SJSA1 (cell line): ENCODE results near the gene PGRMC2. TPM values are rescaled to one million over a fixed set of nuclear protein-coding genes. Genes with fewer than 3 reads are reported as not detected.

Experiments used
- DNase-seq, 2 experiments: peaks; one replicate each; pipeline ENCODE4 v3.0.0-alpha.2; 2015 to 2020; ENCODE audit warnings: low spot score in 2 of 2, low read depth in 1 of 2
- H3K27ac ChIP-seq: fragments of 250-450 bp; sonication (Bioruptor Pico); 2 replicates; pipeline ENCODE4 v1.5.1; 2020; ENCODE audit warnings: mild to moderate bottlenecking, moderate library complexity
- H3K27me3 ChIP-seq: fragments of 250-450 bp; sonication (Bioruptor Pico); replicated peaks from 2 replicates; pipeline ENCODE4 v1.5.1; 2020; ENCODE audit warnings: mild to moderate bottlenecking, moderate library complexity
- H3K36me3 ChIP-seq: fragments of 250-450 bp; sonication (Bioruptor Pico); 2 replicates; pipeline ENCODE4 v1.5.1; 2020; ENCODE audit warnings: mild to moderate bottlenecking
- H3K4me1 ChIP-seq: fragments of 250-450 bp; sonication (Bioruptor Pico); replicated peaks from 2 replicates; pipeline ENCODE4 v1.6.1; 2021; ENCODE audit warnings: mild to moderate bottlenecking
- H3K4me3 ChIP-seq: fragments of 250-450 bp; sonication (Bioruptor Pico); 2 replicates; pipeline ENCODE4 v1.5.1; 2020; ENCODE audit warnings: mild to moderate bottlenecking
- H3K9me3 ChIP-seq: fragments of 250-450 bp; sonication (Bioruptor Pico); replicated peaks from 2 replicates; pipeline ENCODE4 v1.5.1; 2020; ENCODE audit warnings: mild to moderate bottlenecking
- total RNA-seq: library from RNA; depleted of rRNA; stranded (reverse); fragments of >200 nt; shearing (Covaris generic); gene quantifications from 2 replicates; pipeline ENCODE4 v1.2.3, GENCODE V29; 2014; rRNA removed

The PGRMC2 gene
- total RNA-seq = 18.1 and 36.5 TPM in 2 replicates

- peak; percentile 39 to 47 for DNase-seq
- peak within 1 kb of the TSS; percentile 81 for H3K27ac ChIP-seq
- no peaks in the 10 kb centered on the region for H3K27me3 ChIP-seq
- peaks cover 13% of the 10 kb centered on the region for H3K4me1 ChIP-seq
- H3K4me3 ChIP-seq = peak within 1 kb of the TSS; percentile 65
- H3K9me3 ChIP-seq = no peaks in the 10 kb centered on the region
- peaks cover 38% of the 10 kb centered on the region for H3K36me3 ChIP-seq
Measured at GRCh38 chr4:128287141-128287870, at the start of gene PGRMC2. PGRMC2 (minus strand) TSS chr4:128287813; CDS start chr4:128287790, 23 bp downstream.

- H3K9me3 ChIP-seq = no peaks in the 10 kb centered on the region
- no peak overlapping the region for H3K27ac ChIP-seq
- no peaks in the 10 kb centered on the region for H3K36me3 ChIP-seq
- no peak overlapping the region for H3K4me3 ChIP-seq
- H3K4me1 ChIP-seq = peaks cover 37% of the 10 kb centered on the region
- H3K27me3 ChIP-seq = no peaks in the 10 kb centered on the region
- DNase-seq = no peak
Measured at GRCh38 chr4:128335541-128335940, 47.9 kb upstream of the PGRMC2 start.

GRCh38 chr4:128334256-128334655 lies 46.6 kb upstream of the PGRMC2 start:
- Histone ChIP-seq H3K27ac (no peak overlapping the region), H3K9me3 (no peaks in the 10 kb centered on the region), H3K27me3 (no peaks in the 10 kb centered on the region), H3K4me3 (no peak overlapping the region), H3K4me1 (peaks cover 27% of the 10 kb centered on the region), H3K36me3 (no peaks in the 10 kb centered on the region)
- no peak for DNase-seq

GRCh38 chr4:128333309-128334018 lies 45.9 kb upstream of the PGRMC2 start:
- H3K4me1 ChIP-seq = peaks cover 20% of the 10 kb centered on the region
- no peak for DNase-seq
- H3K27ac ChIP-seq = no peak overlapping the region
- H3K36me3 ChIP-seq = no peaks in the 10 kb centered on the region
- no peaks in the 10 kb centered on the region for H3K9me3 ChIP-seq
- H3K4me3 ChIP-seq = no peak overlapping the region
- no peaks in the 10 kb centered on the region for H3K27me3 ChIP-seq

- DNase-seq = no peak
- H3K27ac ChIP-seq = no peak overlapping the region
- no peaks in the 10 kb centered on the region for H3K9me3 ChIP-seq
- no peaks in the 10 kb centered on the region for H3K27me3 ChIP-seq
- H3K4me1 ChIP-seq = peaks cover 10% of the 10 kb centered on the region
- no peaks in the 10 kb centered on the region for H3K36me3 ChIP-seq
- no peak overlapping the region for H3K4me3 ChIP-seq
Measured at GRCh38 chr4:128332081-128332480, 44.5 kb upstream of the PGRMC2 start.

- peaks cover 10% of the 10 kb centered on the region for H3K4me1 ChIP-seq
- no peaks in the 10 kb centered on the region for H3K9me3 ChIP-seq
- H3K36me3 ChIP-seq = no peaks in the 10 kb centered on the region
- no peak overlapping the region for H3K4me3 ChIP-seq
- H3K27ac ChIP-seq = no peak overlapping the region
- DNase-seq = no peak
- no peaks in the 10 kb centered on the region for H3K27me3 ChIP-seq
Measured at GRCh38 chr4:128329638-128330037, 42.0 kb upstream of the PGRMC2 start.

- no peak overlapping the region for H3K27ac ChIP-seq
- no peak overlapping the region for H3K4me3 ChIP-seq
- H3K27me3 ChIP-seq = no peaks in the 10 kb centered on the region
- no peaks in the 10 kb centered on the region for H3K9me3 ChIP-seq
- peaks cover 20% of the 10 kb centered on the region for H3K4me1 ChIP-seq
- H3K36me3 ChIP-seq = no peaks in the 10 kb centered on the region
- DNase-seq = no peak
Measured at GRCh38 chr4:128328106-128328505, 40.5 kb upstream of the PGRMC2 start.

GRCh38 chr4:128323401-128323800 lies 35.8 kb upstream of the PGRMC2 start:
- DNase-seq = no peak
- H3K9me3 ChIP-seq = no peaks in the 10 kb centered on the region
- no peaks in the 10 kb centered on the region for H3K27me3 ChIP-seq
- peaks cover 45% of the 10 kb centered on the region for H3K4me1 ChIP-seq
- no peak overlapping the region for H3K4me3 ChIP-seq
- peak overlapping the region; percentile 98 for H3K27ac ChIP-seq
- H3K36me3 ChIP-seq = no peaks in the 10 kb centered on the region

- H3K9me3 ChIP-seq = no peaks in the 10 kb centered on the region
- no peaks in the 10 kb centered on the region for H3K36me3 ChIP-seq
- no peak overlapping the region for H3K4me3 ChIP-seq
- peaks cover 45% of the 10 kb centered on the region for H3K4me1 ChIP-seq
- DNase-seq = peak; percentile 83
- no peaks in the 10 kb centered on the region for H3K27me3 ChIP-seq
- peak overlapping the region; percentile 98 for H3K27ac ChIP-seq
Measured at GRCh38 chr4:128322986-128323385, 35.4 kb upstream of the PGRMC2 start.

GRCh38 chr4:128322311-128322710 lies 34.7 kb upstream of the PGRMC2 start:
- Histone ChIP-seq H3K27me3 (no peaks in the 10 kb centered on the region), H3K4me1 (peaks cover 45% of the 10 kb centered on the region), H3K9me3 (no peaks in the 10 kb centered on the region), H3K4me3 (no peak overlapping the region), H3K36me3 (no peaks in the 10 kb centered on the region), H3K27ac (peak overlapping the region; percentile 98)
- DNase-seq = peak in 1 of 2 experiments; percentile 86

- H3K27ac ChIP-seq = peak overlapping the region; percentile 98
- no peaks in the 10 kb centered on the region for H3K27me3 ChIP-seq
- no peak overlapping the region for H3K4me3 ChIP-seq
- H3K9me3 ChIP-seq = no peaks in the 10 kb centered on the region
- DNase-seq = no peak
- H3K4me1 ChIP-seq = peaks cover 51% of the 10 kb centered on the region
- no peaks in the 10 kb centered on the region for H3K36me3 ChIP-seq
Measured at GRCh38 chr4:128320656-128321055, 33.0 kb upstream of the PGRMC2 start.

GRCh38 chr4:128315756-128316520 lies 28.3 kb upstream of the PGRMC2 start:
- Histone ChIP-seq H3K4me3 (no peak overlapping the region), H3K36me3 (no peaks in the 10 kb centered on the region), H3K9me3 (no peaks in the 10 kb centered on the region), H3K4me1 (peaks cover 29% of the 10 kb centered on the region), H3K27ac (no peak overlapping the region), H3K27me3 (no peaks in the 10 kb centered on the region)
- DNase-seq = no peak

GRCh38 chr4:128311659-128312403 lies 24.2 kb upstream of the PGRMC2 start:
- Histone ChIP-seq H3K4me1 (peaks cover 19% of the 10 kb centered on the region), H3K9me3 (no peaks in the 10 kb centered on the region), H3K4me3 (no peak overlapping the region), H3K27ac (no peak overlapping the region), H3K36me3 (no peaks in the 10 kb centered on the region; the same call in 1 of the 2 replicates), H3K27me3 (no peaks in the 10 kb centered on the region)
- DNase-seq = no peak
